HEK293T (cell line): Measurements from ENCODE around the gene AK1.

Experiments
- BHLHE40 ChIP-seq: fragments of 450-650 bp; IDR thresholded peaks from 2 replicates; pipeline ENCODE4 v1.6.1; 2016; ENCODE audit warnings: mild to moderate bottlenecking, moderate library complexity, borderline replicate concordance
- FOXM1 ChIP-seq: fragments of 450-650 bp; IDR thresholded peaks from 2 replicates; pipeline ENCODE4 v1.6.1; 2017; ENCODE audit warnings: mild to moderate bottlenecking, borderline replicate concordance
- NFRKB ChIP-seq: fragments of 450-650 bp; IDR thresholded peaks from 2 replicates; pipeline ENCODE4 v1.6.1; 2016; ENCODE audit warnings: mild to moderate bottlenecking, moderate library complexity

DNA sequence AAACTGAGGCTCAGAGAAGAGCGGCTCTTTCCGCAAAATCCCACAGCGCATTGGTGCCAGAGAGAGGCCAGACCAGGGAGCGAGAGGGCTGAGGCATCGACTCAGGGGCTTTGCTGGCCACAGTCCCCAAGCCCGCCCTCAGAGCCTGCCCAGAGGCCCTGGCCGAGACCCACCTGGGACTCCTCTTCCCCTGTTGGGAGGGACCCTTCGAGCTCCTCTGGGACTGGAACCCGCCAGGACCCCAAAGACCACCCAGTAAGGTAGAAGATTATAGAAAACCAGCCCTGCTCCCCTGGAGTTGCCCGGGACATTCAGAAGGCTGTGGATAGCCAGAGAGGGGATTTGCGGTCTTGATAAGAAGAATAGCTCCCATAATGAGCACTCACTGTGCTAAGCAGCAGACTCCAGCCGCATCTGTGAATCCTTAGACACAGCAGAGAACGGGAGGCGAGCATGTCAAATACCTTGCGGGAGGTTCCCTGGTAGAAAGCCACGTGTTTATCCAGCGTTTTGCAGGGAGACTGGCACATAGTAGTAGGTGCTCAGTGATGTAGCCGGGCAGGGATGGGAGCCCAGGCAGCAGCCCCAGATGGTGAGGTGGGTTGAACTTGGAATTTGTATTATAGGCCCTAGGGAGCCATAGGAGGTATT lies 651 bp upstream of the AK1 start:
- TF ChIP-seq NFRKB (no peak), BHLHE40 (no peak), FOXM1 (no peak)
